ENCODE data around the gene VWC2. TPM values are rescaled to one million over a fixed set of nuclear protein-coding genes. Genes with fewer than 3 reads are reported as not detected.

The VWC2 gene
- total and polyA plus RNA-seq, 2 of the 8 experiments (the other 6 are each of a cell fraction or from before 2014, with no cell fraction given) = 0.24 to 0.30 TPM

- 82% methylated on average over 1 of the region's 1 CpG; no CpG with 5 or more reads in 1 of the 2 experiments for WGBS, 2 experiments (ENCODE audit: extremely low coverage in 1 of 2, insufficient coverage in 1 of 2, insufficient read length in 1 of 2, insufficient replicate concordance in 2 of 2, low coverage in 1 of 2, low lambda C conversion rate in 2 of 2, missing lambda C conversion rate in 1 of 2)
- Histone ChIP-seq H3K4me3 (ENCODE audit: extremely low read depth in 1 of 4, insufficient read depth in 2 of 4, low read depth in 3 of 4, low read length in 4 of 4) (no peak overlapping the region), H3K14ac (ENCODE audit: insufficient read length) (no peak overlapping the region), H3K27ac (ENCODE audit: low read depth, low read length) (no peak overlapping the region), H3K4me1 (replicated peaks in 1 of 4; ENCODE audit: control insufficient read depth in 3 of 4, insufficient read depth in 4 of 4, low read length in 3 of 4) (no peaks in the 10 kb centered on the region), H2AFZ (ENCODE audit: low read length) (no peak overlapping the region), H3K23ac (ENCODE audit: insufficient read length) (no peak overlapping the region), H3K56ac (replicated peaks; ENCODE audit: insufficient read length, low read depth, low read length) (no peak overlapping the region), H4K5ac (ENCODE audit: insufficient read length, low read depth, low read length) (no peak overlapping the region), H4K20me1 (replicated peaks in 1 of 2; ENCODE audit: control insufficient read depth in 1 of 2, insufficient read depth in 2 of 2, low read length in 2 of 2) (no peaks in the 10 kb centered on the region), H3K79me1 (ENCODE audit: low read depth, low read length) (no peaks in the 10 kb centered on the region), H2BK120ac (replicated peaks; ENCODE audit: low read depth, low read length) (no peak overlapping the region), H2BK20ac (ENCODE audit: low read length) (no peak overlapping the region), H3K18ac (ENCODE audit: extremely low read depth, low read length) (no peak overlapping the region), H3K4me2 (ENCODE audit: insufficient read depth in 1 of 2, low read depth in 2 of 2, low read length in 2 of 2) (no peak overlapping the region), H2BK15ac (ENCODE audit: low read length) (no peak overlapping the region), H3K36me3 (ENCODE audit: control insufficient read depth in 2 of 4, insufficient read depth in 4 of 4, low read length in 3 of 4) (no peaks in the 10 kb centered on the region), H2BK12ac (ENCODE audit: low read depth, low read length) (no peak overlapping the region), H3K9me3 (ENCODE audit: insufficient read depth in 2 of 2, low read depth in 1 of 2, low read length in 1 of 2) (no peaks in the 10 kb centered on the region), H3K27me3 (replicated peaks in 1 of 4; ENCODE audit: control insufficient read depth in 3 of 4, extremely low read depth in 1 of 4, insufficient read depth in 3 of 4, low read length in 3 of 4) (no peaks in the 10 kb centered on the region), H3K9ac (replicated peaks in 1 of 4; ENCODE audit: extremely low read depth in 1 of 4, low read depth in 3 of 4, low read length in 3 of 4) (no peak overlapping the region), H3K23me2 (ENCODE audit: low read depth, low read length) (0 out of 2 replicates have a peak, but pooled peaks cover 2% of the 10 kb centered on the region), H2BK5ac (ENCODE audit: low read depth, low read length) (no peak overlapping the region; the same call in 1 of the 2 replicates), H3K4ac (replicated peaks; ENCODE audit: insufficient read length, low read depth, low read length) (no peak overlapping the region), H3K79me2 (ENCODE audit: control insufficient read depth in 1 of 2, insufficient read depth in 2 of 2, low read length in 2 of 2) (no peaks in the 10 kb centered on the region), H4K91ac (replicated peaks; ENCODE audit: insufficient read length, low read length) (no peak overlapping the region), H2AK5ac (ENCODE audit: low read depth, low read length) (no peak overlapping the region), H4K8ac (ENCODE audit: extremely low read depth, insufficient read depth, low read length) (no peak overlapping the region)
- no peak for DNase-seq (ENCODE audit: low read depth in 1 of 2, low spot score in 2 of 2)
- ChIA-PET CTCF (ENCODE audit: partially characterized antibody) (interaction anchor here (0.6 kb wide), 1 partner anchor 978 kb away, joined by 3 read pairs; no protein-coding TSS in a partner anchor), POLR2A (ENCODE audit: partially characterized antibody) (no interaction called here)
- no peak for FAIRE-seq
- TF ChIP-seq CHD1 (IDR thresholded peaks at IDR 0.05; ENCODE audit: low read depth, low read length) = no peak
- TF ChIP-seq SUZ12 (IDR thresholded peaks at IDR 0.05; ENCODE audit: low read length) = no peak
- TF ChIP-seq CTBP2 (IDR thresholded peaks at IDR 0.05; ENCODE audit: borderline replicate concordance, insufficient read depth, insufficient read length, low read length) = no peak
- TF ChIP-seq KDM1A (IDR thresholded peaks at IDR 0.05; ENCODE audit: borderline replicate concordance, low read length) = no peak
- no peak for TF ChIP-seq ATF3 (IDR thresholded peaks at IDR 0.05; ENCODE audit: insufficient read depth, low read depth, low read length)
- TF ChIP-seq E2F6 (IDR thresholded peaks at IDR 0.05) = no peak
- no peak for TF ChIP-seq CHD2 (IDR thresholded peaks at IDR 0.05; ENCODE audit: low read length)
- TF ChIP-seq MAX (IDR thresholded peaks at IDR 0.05) = no peak
- TF ChIP-seq MAFK (IDR thresholded peaks at IDR 0.05; ENCODE audit: low read depth, low read length) = no peak
- no peak for TF ChIP-seq GABPA (IDR thresholded peaks at IDR 0.05; ENCODE audit: borderline replicate concordance, insufficient read depth, low read length)
- no peak for TF ChIP-seq KDM4A (IDR thresholded peaks at IDR 0.05; ENCODE audit: low read depth, low read length, severe bottlenecking)
- no peak for TF ChIP-seq JUN (IDR thresholded peaks at IDR 0.05; ENCODE audit: low read depth, low read length)
- TF ChIP-seq SIX5 (IDR thresholded peaks at IDR 0.05; ENCODE audit: low read depth, low read length) = no peak
Observed at GRCh38 chr7:49875336-49875735, 101.9 kb downstream of the VWC2 start.

Measured in H1 (cell line).